NB4 (cell line): Measurements from ENCODE around the gene CDK14.

ENCODE experiments used
- MYC ChIP-seq: IDR thresholded peaks from 2 replicates; pipeline ENCODE4 v1.6.1; 2011; ENCODE audit warnings: low read depth, low read length
- POLR2A ChIP-seq: IDR thresholded peaks from 2 replicates; pipeline ENCODE4 v1.6.1; 2011; ENCODE audit warnings: mild to moderate bottlenecking; ENCODE audit not compliant: insufficient read length; ENCODE audit errors: extremely low read depth
- TF ChIP-seq, protein P1 (sequence below): IDR thresholded peaks from one replicate; pipeline ENCODE4 v1.5.1; 2012; ENCODE audit warnings: low read depth, low read length

- TF ChIP-seq, protein P1, sequence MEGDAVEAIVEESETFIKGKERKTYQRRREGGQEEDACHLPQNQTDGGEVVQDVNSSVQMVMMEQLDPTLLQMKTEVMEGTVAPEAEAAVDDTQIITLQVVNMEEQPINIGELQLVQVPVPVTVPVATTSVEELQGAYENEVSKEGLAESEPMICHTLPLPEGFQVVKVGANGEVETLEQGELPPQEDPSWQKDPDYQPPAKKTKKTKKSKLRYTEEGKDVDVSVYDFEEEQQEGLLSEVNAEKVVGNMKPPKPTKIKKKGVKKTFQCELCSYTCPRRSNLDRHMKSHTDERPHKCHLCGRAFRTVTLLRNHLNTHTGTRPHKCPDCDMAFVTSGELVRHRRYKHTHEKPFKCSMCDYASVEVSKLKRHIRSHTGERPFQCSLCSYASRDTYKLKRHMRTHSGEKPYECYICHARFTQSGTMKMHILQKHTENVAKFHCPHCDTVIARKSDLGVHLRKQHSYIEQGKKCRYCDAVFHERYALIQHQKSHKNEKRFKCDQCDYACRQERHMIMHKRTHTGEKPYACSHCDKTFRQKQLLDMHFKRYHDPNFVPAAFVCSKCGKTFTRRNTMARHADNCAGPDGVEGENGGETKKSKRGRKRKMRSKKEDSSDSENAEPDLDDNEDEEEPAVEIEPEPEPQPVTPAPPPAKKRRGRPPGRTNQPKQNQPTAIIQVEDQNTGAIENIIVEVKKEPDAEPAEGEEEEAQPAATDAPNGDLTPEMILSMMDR, result no peak
- TF ChIP-seq POLR2A (no peak), MYC (no peak)
Observed at GRCh38 chr7:91083855-91084644, 487.9 kb downstream of the CDK14 start.
